ENCODE results near the gene SORCS3.

Gene SORCS3

DNA sequence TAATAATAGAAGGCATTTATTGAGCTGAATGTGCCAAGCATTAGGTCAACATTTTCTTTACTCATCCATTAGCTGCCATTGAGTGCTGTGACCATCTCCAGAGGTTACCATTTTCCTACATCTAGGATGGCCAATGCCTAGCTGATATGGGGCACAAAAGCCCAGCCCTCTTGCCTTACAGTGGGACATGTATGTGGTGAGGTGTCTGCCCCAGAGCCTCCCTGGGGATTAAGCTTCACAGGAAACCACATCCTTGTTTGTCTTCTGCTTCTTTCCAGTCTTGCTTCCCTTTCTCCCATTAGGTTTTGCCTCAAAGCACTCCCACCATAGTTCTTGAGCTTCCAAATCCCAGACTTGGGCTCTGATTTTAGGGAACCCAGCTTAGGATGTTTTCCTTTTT is 258.7 kb downstream of the SORCS3 start:
- no peak for DNase-seq (ENCODE audit: low read depth)
- no peak overlapping the region for H3K4me3 ChIP-seq (replicated peaks; ENCODE audit: low read depth, low read length)
- TF ChIP-seq, protein P1, sequence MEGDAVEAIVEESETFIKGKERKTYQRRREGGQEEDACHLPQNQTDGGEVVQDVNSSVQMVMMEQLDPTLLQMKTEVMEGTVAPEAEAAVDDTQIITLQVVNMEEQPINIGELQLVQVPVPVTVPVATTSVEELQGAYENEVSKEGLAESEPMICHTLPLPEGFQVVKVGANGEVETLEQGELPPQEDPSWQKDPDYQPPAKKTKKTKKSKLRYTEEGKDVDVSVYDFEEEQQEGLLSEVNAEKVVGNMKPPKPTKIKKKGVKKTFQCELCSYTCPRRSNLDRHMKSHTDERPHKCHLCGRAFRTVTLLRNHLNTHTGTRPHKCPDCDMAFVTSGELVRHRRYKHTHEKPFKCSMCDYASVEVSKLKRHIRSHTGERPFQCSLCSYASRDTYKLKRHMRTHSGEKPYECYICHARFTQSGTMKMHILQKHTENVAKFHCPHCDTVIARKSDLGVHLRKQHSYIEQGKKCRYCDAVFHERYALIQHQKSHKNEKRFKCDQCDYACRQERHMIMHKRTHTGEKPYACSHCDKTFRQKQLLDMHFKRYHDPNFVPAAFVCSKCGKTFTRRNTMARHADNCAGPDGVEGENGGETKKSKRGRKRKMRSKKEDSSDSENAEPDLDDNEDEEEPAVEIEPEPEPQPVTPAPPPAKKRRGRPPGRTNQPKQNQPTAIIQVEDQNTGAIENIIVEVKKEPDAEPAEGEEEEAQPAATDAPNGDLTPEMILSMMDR (IDR thresholded peaks at IDR 0.05; ENCODE audit: low read length, missing control alignments): no peak

DNA sequence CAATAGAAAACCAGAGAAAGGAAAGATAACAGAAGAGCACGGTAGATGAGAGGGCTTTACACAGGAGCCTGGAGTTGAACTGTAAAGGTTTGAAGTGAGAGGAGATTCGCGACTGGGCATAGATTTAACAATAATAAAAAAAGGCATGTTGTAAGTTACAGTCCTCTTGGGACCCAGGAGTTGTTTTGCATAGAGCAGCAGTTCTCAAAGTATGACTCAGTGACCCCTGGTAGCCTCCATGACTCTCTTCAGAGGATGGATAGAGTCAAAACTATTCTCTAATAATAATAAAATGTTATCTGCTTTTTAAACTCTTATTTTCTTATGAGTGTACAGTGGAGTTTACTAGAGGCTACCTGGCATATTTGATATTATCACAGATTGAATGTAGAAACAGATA is 262.3 kb downstream of the SORCS3 start:
- DNase-seq (ENCODE audit: low read depth): no peak
- no peak overlapping the region for H3K4me3 ChIP-seq (replicated peaks; ENCODE audit: low read depth, low read length)
- TF ChIP-seq, protein P1 (IDR thresholded peaks at IDR 0.05; ENCODE audit: low read length, missing control alignments): no peak

DNA sequence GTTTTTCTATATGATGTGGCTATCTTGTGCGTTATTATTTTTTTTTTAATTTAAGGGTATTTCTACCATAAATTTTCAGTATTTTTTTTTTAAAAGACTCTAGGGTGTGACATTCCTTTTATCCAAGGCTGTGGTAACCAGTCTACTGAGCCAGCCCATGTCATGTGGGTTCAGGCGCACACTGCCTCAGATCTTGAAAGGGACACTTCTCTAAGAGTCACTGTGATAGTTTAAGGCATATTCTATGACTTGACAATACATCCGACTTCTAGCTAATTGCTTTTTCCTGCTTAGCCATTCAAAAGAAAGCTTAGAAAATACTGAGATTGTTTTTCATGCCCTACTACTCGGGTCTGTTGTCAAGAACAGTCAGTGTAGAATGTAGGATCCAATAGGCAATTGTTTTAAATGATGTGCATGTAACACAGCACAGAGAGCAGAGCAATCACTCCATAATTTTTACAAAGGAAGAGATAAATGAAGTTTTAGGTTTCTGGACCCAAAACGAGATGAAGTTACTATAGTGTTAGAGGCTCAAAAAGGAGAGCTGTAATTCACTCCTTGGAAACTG is 263.7 kb downstream of the SORCS3 start:
- TF ChIP-seq, protein P1 (IDR thresholded peaks at IDR 0.05; ENCODE audit: low read length, missing control alignments): no peak
- no peak for DNase-seq (ENCODE audit: low read depth)
- H3K4me3 ChIP-seq (replicated peaks; ENCODE audit: low read depth, low read length): no peak overlapping the region

DNA sequence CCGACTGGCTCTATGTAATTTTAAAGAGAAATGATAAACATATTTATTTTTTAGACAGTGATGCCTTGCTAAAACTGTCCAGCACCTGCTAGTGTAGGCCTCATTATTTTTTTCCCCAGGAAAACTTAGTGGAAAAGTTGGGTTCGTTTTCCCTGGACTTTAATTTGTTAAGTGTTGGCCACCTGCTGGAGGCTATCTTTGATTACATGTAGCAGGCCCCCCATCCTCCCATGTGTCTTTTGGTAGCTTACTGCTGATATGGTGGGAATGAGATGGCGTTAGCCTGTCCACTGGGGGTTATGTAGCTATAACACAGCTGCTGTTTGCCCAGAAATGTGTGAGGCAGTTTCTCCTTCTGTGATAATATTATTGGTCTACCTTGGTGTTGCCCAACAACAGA is 265.0 kb downstream of the SORCS3 start:
- DNase-seq (ENCODE audit: low read depth): no peak
- H3K4me3 ChIP-seq (replicated peaks; ENCODE audit: low read depth, low read length): no peak overlapping the region
- TF ChIP-seq, protein P1 (IDR thresholded peaks at IDR 0.05; ENCODE audit: low read length, missing control alignments): no peak

DNA sequence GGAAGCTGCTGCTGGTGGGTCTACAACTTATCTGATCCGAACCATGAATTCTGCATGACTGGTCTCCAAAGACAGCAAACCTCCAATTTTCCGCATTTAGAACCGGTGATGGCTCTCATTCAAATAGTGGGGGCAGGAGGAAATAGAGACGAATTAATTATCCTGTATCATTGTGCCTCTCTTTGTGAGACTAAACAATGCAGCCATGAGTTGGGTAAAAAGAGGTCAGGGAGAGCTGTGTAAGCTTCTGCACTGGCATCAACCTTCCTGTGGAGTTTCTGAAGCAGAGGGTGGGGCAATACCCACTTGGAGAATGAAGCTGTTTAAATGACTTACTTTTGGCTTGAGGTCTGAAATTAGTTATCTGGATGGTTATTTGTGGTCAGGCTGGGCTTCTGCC is 266.4 kb downstream of the SORCS3 start:
- H3K4me3 ChIP-seq (replicated peaks; ENCODE audit: low read depth, low read length): no peak overlapping the region
- no peak for DNase-seq (ENCODE audit: low read depth)
- TF ChIP-seq, protein P1 (IDR thresholded peaks at IDR 0.05; ENCODE audit: low read length, missing control alignments): no peak

DNA sequence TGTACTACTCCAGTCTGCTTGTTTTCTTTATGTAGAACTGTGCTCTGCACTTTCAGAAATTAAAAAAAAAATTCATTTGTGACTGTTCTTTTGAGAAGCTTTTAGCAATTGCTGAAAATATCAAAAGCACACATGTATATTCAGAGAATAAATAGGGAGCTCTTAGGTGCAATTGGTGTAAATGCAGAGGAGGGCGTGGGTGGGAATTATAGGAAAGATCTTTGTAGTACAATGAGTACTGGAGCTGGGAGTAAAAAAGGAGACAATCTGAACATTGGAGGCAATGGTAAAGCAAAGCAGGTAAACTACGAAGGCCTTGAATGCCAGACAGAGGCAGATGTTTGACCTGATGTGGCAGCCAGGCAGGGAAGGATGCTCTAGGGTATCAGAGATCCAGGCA is 267.5 kb downstream of the SORCS3 start:
- TF ChIP-seq, protein P1 (IDR thresholded peaks at IDR 0.05; ENCODE audit: low read length, missing control alignments): no peak
- H3K4me3 ChIP-seq (replicated peaks; ENCODE audit: low read depth, low read length): no peak overlapping the region
- no peak for DNase-seq (ENCODE audit: low read depth)

DNA sequence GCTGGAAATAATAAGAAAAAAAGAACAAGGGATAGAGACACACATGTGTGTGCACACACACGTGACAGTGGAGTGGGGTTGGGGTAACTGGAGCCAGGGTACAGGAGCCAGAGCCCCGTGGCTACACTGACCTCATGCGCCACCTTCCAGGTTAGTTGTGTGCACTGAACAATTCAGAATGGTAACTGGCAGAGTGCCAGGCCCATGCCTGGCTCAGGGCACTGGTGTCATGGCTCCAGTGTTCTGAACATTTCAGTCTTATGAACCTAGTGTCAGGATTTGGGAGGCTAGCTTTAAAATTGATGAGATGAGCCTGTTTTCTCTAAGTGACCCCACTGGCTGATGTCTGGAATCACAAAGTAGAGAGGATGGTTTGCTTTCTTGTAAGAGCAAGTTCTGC is 269.6 kb downstream of the SORCS3 start:
- TF ChIP-seq, protein P1 (IDR thresholded peaks at IDR 0.05; ENCODE audit: low read length, missing control alignments): no peak
- no peak for DNase-seq (ENCODE audit: low read depth)
- no peak overlapping the region for H3K4me3 ChIP-seq (replicated peaks; ENCODE audit: low read depth, low read length)
